Left forelimb (tissue), 1 donor: ENCODE measurements around the gene TOM1.

Experiments
- DNase-seq: peaks from one replicate; pipeline ENCODE4 v3.0.0-alpha.2; 2018; ENCODE audit warnings: low spot score

TOM1 gene

DNA sequence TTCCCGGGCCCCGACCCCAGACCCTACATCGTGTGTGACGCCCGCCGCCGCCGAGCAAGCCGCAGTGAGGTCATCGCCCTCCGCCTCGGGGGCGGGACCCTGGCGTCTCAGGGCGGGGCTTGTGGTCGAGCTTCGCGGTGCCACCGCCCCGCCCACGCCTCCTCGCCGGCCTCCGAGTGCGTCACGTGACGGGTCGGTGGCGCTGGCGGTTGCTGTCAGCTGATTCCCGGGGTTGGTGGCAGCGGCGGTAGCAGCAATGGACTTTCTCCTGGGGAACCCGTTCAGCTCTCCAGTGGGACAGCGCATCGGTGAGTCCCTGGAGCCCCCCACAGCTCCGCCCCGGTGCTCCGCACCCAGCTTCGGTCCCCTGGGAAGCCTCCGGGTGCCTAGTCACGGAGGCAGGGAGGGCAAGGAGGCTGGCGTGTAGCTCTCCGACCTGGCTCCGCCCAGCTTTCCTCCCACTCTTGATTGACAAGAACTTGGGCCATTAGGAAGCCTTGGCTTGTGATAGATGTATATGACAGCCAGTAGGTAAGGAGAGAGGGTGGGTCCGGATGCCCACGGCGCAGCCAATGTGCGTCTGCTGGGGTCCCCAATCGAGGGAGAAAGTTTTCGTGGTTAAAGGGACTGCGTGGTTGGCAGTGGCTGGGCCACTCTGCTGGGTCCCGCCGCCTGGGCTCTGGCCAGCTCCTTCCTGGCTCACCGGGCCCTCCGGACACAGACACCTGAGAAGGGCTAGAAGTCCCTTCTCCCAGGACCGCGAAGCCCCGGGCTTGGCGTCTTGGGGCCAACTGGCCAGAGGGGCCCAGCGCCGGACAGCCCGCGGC, at the start of gene TOM1:
TSS of gene TOM1 (plus strand) at position 222 of the 827 bp plus-strand sequence. CDS start at position 257, 35 bp downstream.
- peak; percentile 97 for DNase-seq

DNA sequence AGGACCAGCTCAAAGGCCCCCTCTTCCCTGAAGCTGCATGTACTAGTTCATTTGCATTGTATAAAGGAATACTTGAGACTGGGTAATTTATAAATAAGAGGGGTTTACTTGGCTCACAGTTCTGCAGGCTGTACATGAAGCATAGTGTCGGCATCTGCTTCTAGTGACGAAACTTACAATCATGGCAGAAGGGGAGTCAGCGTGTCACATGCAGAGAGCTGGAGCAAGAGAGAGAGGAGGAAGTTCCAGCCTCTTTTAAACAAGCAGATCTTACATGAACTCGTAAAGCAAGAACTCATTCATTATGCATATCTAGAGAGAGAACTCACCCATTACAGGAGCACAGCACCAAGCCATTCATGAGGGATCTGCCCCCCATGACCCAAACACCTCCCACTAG, 49.5 kb upstream of the TOM1 start:
- no peak for DNase-seq

DNA sequence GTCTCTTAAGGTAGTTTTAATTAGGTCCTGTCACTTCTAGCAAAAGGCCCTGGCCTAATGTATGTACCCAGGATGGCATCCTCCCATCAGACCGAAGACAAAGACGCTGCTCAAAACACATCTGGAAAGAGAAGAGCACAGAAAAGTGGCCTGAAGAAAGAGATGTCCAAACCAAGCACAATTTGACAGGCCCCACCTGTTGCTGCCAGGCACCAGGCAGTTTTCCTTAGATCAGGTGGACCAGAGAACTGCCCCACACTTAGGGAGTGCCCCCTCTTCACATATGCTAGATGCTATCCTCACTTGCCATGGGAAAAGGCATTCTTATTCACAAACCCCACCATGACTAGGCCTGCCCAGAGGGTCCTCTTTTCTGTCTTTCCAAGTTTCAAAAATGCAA, 45.7 kb upstream of the TOM1 start:
- DNase-seq: no peak

DNA sequence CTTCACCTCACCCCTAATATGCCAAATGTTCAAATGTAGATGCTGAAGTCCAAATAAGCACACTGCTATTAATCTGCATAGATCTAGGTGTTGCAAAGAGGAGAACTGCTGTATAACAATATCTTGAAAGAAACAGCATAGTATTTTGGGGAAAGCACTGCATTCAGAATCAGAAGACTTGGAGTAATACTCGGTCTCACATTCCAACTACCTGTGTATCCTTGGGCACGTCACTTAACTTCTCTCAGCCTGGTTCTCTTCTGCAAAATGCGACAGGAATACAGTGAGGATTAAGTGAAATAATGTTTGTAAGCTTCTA, 42.7 kb upstream of the TOM1 start:
- no peak for DNase-seq

DNA sequence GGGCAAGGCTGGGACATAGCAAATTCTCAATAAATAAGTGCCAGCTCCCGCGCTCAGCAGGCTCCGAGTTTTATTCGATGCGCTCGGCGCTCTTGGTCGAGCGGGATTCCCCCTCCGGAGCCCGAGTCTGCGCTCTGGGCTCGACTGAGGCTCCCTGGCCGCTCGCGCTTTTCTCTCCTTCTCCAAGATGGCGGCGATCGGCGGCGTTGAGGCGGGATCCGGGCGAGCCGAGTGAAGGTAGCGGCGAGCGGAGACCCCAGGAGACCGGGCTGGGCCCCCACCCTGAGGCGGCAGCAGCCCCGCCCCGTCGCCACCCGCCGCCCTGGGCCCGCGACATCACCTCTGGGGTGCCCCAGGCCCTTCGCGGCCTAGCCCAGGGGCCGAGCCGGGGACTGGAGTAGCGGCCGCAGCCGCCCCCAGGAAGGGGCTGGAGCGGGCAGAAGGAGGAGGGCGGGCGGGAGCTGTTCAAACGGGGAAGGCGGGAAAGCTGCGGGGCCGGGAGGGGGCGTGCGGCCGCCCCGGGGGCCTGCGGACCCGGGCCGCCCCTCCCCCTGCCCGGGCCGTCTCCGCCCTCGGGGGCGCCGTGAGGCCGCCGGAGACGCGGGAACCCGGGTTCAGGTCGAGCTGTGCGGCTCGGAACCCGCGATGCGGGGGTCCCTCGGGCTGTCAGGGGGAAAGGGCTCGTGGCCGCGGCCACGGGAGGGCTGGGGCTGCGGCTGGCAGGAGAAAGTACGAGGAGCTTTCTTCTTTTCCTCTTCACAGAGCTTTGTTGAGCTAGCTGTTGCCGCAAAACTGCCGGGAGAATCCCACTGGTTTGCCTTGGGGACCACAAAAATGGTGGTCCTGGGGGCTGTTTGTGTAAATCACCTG, 42.1 kb upstream of the TOM1 start, which contains the start of gene HMGXB4:
TSS of gene HMGXB4 (plus strand) at position 173 of the 870 bp plus-strand sequence. CDS start 4,898 bp downstream, outside the sequence.
- peak; percentile 91 for DNase-seq

DNA sequence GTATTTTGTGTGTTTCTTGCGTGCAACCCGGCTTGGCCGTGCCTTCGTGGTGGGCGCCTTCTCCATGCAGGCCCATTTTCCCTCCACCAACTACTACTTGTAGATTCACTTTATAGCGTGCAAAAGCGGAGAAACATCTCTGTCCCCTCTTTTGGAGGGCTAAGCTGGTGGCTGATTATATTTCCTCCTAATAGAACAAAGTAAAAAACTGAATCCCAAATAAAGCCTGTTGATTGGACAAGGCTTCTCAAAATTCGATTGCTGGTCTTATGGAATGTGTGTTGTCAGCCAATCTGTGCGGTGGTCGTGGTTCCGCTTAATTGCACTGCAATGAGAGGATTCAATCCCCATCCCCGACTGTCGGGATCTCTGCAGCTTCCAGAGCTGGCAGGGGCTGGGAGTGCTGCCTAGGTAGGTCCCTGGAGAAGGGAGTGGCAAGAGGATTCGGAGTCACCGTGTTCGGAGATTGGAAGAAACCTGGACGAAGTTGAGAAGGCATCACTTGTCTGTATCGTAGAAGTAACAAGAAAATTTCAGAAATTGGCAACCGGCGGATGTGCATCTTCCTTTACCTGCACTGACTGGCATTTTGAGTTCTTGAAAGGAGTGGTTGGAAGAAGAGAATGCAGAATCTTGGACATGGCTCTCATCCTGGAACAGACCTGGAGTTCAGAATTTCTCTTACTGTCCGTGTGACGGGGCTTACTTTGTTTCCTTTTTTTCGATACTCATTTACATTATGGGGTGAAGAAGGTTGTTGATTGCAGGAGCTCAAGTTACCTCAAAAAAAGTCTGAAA, 41.3 kb upstream of the TOM1 start:
- DNase-seq: no peak

DNA sequence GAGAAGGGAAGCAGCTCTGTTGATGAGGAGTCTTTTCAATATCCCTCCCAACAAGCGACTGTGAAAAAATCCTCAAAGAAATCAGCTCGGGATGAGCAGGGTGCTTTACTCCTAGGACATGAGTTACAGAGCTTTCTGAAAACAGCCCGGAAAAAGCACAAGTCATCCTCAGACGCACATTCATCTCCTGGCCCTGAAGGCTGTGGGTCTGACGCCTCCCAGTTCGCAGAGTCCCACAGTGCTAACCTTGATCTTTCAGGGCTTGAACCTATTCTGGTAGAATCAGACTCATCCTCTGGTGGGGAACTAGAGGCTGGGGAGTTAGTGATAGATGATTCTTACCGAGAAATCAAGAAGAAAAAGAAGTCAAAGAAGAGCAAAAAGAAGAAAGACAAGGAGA, 34.7 kb upstream of the TOM1 start:
- DNase-seq: no peak

DNA sequence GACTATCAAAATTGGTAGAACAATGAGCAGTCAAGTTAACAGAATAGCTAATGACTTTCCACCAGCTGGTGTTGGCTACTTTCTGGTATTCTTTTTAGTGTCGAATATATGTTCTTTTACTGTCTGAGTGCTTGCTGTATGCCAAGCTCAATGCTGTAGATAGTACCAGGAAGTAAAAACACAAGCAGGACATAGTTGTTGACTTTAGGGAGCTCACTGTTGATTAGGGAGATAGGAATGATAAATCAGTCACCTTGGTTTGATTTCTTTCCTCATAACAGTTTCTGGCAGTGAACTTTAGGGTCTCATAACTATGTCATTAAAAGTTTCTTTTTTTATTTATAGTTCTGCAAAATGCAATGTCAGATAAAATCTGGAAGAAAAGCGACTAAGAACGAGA, 33.4 kb upstream of the TOM1 start:
- DNase-seq: no peak

DNA sequence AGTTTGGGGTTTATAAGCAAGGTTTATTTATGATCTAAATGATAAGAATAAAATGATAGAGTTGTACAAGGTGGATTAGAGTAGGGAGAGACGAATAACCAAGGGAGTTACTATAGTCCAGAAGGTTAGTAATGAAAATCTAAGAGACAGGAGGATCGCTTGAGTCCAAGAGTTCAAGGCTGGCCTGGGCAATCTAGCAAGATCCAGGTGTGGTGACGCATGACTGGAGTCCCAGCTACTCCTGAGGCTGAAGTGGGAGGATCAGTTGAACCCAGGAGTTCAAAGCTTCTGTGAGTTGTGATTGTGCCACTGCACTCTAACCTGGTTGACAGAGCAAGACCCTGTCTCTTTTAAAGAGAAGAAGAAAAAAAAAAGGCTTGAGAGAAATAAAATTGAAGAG, 30.1 kb upstream of the TOM1 start:
- no peak for DNase-seq

DNA sequence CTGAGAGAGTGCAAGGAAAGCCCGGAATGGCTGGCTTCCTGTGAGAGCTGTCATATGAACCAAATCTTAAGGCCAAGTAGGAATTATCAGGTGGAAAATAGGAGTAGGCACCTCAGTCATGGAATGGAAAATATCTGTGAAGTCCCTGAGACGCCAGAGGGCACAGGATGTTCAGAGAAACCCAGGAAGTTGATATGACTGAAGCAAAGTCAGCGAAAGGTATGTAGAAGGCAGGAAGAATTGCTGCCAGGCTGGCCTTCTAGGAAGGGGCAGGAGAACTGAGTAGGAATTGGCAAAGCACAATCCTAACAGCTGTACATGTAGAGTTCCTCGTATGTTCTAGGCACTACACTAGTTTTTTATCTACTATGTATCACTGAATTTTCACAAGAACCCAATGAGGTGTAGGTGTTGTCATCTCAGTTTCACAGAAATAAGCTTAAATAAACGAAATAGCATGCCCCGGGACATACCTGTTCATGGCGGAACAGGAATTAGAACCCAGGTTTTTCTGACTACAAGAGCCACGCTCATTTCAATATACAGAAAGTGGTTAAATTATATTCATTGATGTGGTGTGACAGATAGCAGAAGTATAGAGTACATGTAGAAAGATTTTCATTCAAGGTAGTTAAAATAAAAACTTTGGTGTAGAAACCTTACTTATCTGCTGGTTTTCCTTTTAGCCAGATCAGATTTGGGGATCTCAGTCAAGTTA, 25.4 kb upstream of the TOM1 start:
- no peak for DNase-seq

DNA sequence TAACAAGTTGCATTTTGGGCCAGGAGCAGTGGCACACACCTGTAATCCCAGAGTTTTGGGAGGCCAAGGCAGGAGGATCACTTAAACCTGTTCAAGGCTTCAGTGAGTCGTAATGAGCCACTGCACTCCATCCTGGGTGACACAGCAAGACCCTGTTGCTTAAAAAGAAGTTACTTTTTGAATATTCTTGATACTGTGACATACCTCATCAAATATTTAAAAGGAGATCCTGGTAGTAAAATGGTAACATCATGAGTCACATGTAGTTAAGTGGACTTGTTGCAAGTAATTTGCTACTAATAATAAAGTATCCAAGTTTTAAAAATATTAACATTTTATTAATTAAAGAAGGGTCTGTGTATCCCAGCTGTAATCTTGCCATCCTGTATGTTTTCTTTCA, 24.1 kb upstream of the TOM1 start:
- no peak for DNase-seq

DNA sequence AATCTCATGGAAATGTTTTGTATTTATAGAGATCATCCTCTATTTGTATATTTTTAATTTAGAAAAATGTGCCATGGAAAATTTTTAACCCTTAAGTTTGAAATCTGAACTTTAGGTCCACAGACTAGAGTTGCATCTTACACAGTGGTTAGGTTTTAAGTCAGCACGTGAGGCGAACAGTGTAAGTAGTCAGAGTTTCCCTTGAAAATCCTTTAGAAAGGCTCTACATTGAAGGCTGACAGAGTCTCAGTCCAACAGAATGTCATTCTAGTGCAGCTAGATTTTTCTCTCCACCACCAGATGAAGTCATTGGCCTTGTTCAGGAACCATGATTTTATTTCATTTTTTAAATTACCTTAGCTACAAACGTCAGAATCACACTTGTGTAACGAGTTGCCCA, 23.7 kb upstream of the TOM1 start:
- no peak for DNase-seq

DNA sequence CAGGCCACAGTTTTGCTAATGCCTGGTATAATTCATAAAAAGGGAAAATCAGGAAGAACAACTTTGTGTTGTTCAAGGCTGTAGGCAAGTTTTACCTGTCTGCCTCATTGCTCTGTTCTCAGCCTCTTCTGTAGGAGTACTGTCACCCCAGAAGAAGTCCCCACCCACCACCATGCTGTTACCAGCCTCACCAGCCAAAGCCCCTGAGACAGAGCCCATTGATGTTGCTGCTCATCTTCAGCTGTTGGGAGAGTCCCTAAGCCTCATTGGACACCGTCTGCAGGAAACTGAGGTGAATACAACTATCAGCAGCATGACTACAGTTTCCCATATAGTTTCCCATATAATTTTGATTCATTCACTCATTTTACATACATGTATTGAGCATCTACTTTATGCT, 11.6 kb upstream of the TOM1 start:
- DNase-seq: no peak

DNA sequence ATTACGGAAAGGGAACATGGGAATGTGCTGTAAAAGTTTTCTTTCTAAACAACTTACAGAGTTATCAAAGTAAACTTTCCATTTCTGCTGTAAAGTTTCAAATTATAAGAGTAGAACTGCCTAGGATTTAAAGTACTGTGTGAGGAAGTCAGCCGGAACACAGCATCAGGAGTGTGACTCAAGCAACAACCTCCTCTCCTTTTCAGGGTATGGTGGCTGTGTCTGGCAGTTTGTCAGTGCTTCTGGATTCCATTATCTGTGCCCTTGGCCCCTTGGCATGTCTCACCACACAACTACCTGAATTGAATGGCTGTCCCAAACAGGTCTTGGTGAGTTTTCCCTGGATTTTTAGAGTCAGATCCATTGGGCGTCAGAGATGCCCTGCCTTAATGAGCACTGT, 6.9 kb upstream of the TOM1 start:
- no peak for DNase-seq

DNA sequence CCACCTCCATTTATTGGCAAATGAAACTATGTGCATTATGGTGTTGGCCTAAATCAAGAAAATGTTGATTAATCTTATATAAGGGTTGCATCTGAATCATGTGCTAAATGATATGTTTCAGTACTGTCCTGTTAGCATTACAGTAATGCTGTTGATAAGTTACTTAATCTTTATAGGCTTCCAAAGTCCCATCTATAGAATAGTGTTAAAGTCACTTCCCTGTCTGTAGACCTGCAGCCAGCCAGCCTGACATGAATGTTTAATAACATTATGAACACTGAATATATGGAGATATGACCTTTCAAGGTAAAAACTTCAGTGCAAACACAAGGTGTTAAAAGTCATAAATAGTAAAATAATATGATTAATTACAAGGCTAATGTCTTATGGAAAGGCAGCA, 3.6 kb upstream of the TOM1 start:
- no peak for DNase-seq

DNA sequence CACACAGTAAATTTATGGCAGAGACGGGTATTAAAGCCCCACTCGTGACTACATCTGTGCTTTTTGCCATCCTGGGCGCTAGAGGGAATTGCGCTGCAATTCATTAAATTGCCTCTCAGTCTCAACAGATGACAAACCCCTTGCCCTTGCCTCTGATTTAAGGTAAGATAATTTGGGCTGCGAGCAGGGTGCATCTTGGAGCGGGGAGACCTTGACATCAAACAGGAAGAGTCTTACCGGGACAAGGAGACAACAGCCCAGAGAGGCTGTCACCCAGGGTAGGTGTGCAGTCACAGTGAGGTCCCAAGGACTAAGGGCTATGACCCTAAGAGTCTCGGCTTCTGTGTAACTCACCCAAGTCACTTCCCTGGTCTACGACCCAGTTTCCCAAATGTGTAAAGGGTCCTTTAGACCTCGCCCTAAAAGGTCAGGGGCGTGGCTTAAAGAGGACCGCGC, 449 bp upstream of the TOM1 start:
- DNase-seq: no peak

DNA sequence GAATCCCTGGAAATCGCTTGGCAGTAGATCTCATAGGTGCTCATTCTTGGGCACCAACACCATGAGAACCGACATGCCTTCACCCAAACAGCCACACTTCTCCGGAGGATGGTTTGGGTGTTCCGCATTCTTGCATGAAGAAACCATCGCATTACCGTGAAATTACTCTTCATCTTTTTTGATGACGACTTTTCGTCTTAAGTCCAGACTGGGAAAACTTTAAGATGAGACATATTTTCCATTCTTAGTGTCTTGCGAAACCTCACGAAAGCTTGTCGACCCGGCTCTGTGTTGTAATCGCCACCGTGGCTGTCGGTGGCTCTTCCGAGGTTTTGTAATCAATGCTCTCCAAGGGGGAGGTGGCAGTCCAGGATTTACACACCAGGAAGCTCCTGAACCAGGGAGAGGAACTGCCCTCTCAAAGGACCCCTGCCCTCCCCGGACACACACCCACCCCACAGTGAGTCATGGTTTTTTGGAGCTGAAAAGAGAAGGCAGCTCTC, 1.7 kb downstream of the TOM1 start:
- DNase-seq: no peak

DNA sequence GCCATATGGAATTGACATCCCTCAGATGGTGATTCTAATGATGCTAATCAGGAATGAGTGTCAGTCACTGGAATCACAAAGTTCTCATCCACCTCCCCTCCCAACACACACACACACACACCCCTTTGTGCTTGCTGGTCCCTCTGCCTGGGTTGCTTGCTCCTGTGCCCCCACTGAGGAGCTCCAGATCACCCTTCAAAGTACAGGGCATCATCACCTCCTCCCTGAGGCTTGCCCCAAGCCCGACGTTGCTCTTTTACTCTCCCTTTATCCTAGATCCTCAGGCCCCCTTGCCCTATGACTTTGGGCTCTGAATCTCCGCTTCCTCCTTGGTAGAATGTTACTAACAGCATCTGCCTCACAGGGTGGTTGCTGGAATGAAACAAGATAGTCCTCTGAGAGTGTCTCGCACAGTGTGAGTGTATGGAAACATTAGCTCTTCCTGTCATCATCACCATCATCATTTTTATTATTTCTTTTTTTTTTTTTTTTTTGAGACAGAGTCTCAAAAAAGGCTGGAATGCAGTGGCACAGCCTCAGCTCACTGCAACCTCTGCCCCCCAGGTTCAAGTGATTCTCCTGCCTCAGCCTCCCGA, 3.4 kb downstream of the TOM1 start:
- DNase-seq: no peak

DNA sequence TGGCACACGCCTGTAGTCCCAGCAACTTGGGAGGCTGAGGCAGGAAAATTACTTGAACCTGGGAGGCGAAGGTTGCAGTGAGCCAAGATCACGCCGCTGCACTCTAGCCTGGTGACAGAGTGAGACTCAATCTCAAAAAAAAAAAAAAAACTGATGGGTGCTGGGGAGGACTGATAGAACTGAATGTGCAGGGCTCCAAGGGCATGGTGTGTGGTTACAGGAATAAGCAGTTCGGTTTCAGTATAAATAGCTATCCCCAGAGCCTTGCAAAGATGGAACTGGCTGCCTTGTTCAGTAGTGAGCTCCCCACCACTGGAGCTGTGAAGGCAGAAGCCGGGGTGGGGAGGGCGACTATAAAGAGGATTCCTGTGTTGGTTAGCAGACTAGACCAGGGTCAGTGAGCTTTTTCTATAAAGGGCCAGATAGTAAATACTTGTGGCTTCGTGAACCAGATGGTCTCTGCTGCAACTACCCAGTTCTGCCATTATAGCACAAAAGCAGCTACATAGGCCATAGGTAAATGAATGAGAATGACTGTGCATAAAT, 5.9 kb downstream of the TOM1 start:
- no peak for DNase-seq

DNA sequence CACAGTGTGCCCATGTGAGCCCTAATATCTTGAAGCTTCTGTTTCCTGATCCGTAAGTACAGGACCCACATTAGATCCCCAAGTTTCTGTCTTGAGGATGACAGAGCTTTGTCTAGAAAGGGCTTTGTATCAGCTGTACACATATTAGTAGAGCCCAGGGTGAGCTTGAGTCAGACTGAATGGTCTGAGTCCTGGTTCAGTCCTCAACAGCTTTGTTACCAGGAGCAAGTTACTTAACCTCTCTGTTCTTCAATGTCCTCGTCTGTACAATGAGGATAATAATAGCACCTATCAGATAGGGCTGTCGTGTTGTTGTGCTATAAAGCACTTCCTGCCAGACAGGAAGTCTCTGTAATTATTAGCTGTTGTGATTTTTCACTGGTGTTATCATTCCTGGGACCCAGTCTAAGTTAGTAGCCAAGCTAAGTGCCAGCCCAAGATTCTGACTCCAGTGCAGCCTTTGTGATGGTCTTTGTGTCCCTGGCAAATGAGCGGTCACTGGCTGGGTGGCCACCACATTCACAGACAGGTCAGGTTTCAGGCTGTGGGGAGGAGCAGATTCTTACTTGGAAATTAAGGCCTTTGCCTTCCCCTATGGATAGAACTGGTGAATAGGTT, 6.8 kb downstream of the TOM1 start:
- DNase-seq: no peak
